ENCODE results near the gene TTC1. TPM values are rescaled to one million over a fixed set of nuclear protein-coding genes. Genes with fewer than 3 reads are reported as not detected.
A peak's percentile ranks its signal among the peaks of the same experiment; 100 is the strongest.

The TTC1 gene
- total RNA-seq, 1 donor from 2014 or later, result 59.9 TPM

GRCh38 chr5:160021831-160022446 is 13.0 kb downstream of the TTC1 start:
- Mint-ChIP-seq H3K36me3 (ENCODE audit: low read depth) (peaks cover 61% of the 10 kb centered on the region), H3K4me1 (peaks cover 5% of the 10 kb centered on the region), H3K9me3 (no peaks in the 10 kb centered on the region), H3K4me3 (no peak overlapping the region), H3K27ac (peak overlapping the region; percentile 59), H3K27me3 (no peaks in the 10 kb centered on the region)
- intact Hi-C loops (cut with micrococcal nuclease), result loop anchor here (1.0 kb wide), 4 partner anchors 13 to 369 kb away; partner anchors contain the start of gene TTC1
- ATAC-seq (ENCODE audit: low read depth) (peak; percentile 96), DNase-seq (no peak)
- CTCF ChIA-PET, result interaction anchor here (0.6 to 2.4 kb wide), 24 partner anchors 9 to 800 kb away, joined by 3 to 27 read pairs (median 4); partner anchors contain the start of genes C1QTNF2 and TTC1
- POLR2A ChIA-PET, result interaction anchor here (0.6 to 1.0 kb wide), 4 partner anchors 13 to 89 kb away, joined by 3 to 14 read pairs (median 8); partner anchors contain the start of gene TTC1
- no peak for TF ChIP-seq CTCF (IDR thresholded peaks at IDR 0.05)

- no peak for TF ChIP-seq CTCF (IDR thresholded peaks at IDR 0.05)
- ChIA-PET CTCF (interaction anchor here (1.0 to 2.4 kb wide), 4 partner anchors 8 to 371 kb away, joined by 3 to 20 read pairs (median 8); partner anchors contain the start of gene TTC1), POLR2A (no interaction called here)
- Mint-ChIP-seq H3K9me3 (no peaks in the 10 kb centered on the region), H3K4me1 (peaks cover 5% of the 10 kb centered on the region), H3K27ac (no peak overlapping the region), H3K4me3 (no peak overlapping the region), H3K27me3 (no peaks in the 10 kb centered on the region), H3K36me3 (ENCODE audit: low read depth) (peaks cover 64% of the 10 kb centered on the region)
- DNase-seq (no peak), ATAC-seq (ENCODE audit: low read depth) (no peak)
- intact Hi-C loops (cut with micrococcal nuclease), result no loop called here
These were observed 14.3 kb downstream of the TTC1 start for GRCh38 chr5:160023007-160023907.

GRCh38 chr5:160023908-160024630 is 15.1 kb downstream of the TTC1 start:
- DNase-seq, result no peak
- ChIA-PET CTCF (interaction anchor here (1.0 to 1.6 kb wide), 2 partner anchors 321 to 370 kb away, joined by 3 to 4 read pairs; no protein-coding TSS in a partner anchor), POLR2A (no interaction called here)
- TF ChIP-seq CTCF (IDR thresholded peaks at IDR 0.05), result no peak
- Mint-ChIP-seq H3K27me3 (no peaks in the 10 kb centered on the region), H3K4me1 (peaks cover 5% of the 10 kb centered on the region), H3K27ac (no peak overlapping the region), H3K9me3 (no peaks in the 10 kb centered on the region), H3K36me3 (ENCODE audit: low read depth) (peaks cover 62% of the 10 kb centered on the region), H3K4me3 (no peak overlapping the region)
- no peak for ATAC-seq (ENCODE audit: low read depth)
- intact Hi-C loops (cut with micrococcal nuclease), result no loop called here

- no peak for DNase-seq
- intact Hi-C loops (cut with micrococcal nuclease), result no loop called here
- no peak for TF ChIP-seq CTCF (IDR thresholded peaks at IDR 0.05)
- Mint-ChIP-seq H3K36me3 (ENCODE audit: low read depth) (peaks cover 67% of the 10 kb centered on the region), H3K4me1 (no peaks in the 10 kb centered on the region), H3K4me3 (no peak overlapping the region), H3K27ac (no peak overlapping the region), H3K9me3 (no peaks in the 10 kb centered on the region), H3K27me3 (no peaks in the 10 kb centered on the region)
- ATAC-seq (ENCODE audit: low read depth), result no peak
- POLR2A ChIA-PET, result no interaction called here
- CTCF ChIA-PET, result no interaction called here
These were observed 20.1 kb downstream of the TTC1 start for GRCh38 chr5:160029004-160029403.
